Measurements from ENCODE around the gene ARMC5. TPM values are rescaled to one million over a fixed set of nuclear protein-coding genes. Genes with fewer than 3 reads are reported as not detected.

ARMC5 gene
- total and polyA plus RNA-seq, 9 of the 15 experiments (the other 6 are each of a cell fraction or from before 2014, with no cell fraction given): 0.11 to 13.5 (median 2.1) TPM

GRCh38 chr16:31477220-31478216, 18.2 kb downstream of the ARMC5 start (continued):
- peak; percentile 40; the same call in 1 of the 2 replicates for TF ChIP-seq LEF1 (IDR thresholded peaks at IDR 0.05)
- TF ChIP-seq ESRRA (IDR thresholded peaks at IDR 0.05; ENCODE audit: borderline replicate concordance, low read depth): peak; percentile 59; the same call in 1 of the 2 replicates
- TF ChIP-seq CXXC5 (CRISPR knock-in tag; IDR thresholded peaks at IDR 0.05): peak; percentile 35
- 0 out of 2 replicates have a peak, but pooled peaks have one; percentile 62 for TF ChIP-seq SMARCA5 (IDR thresholded peaks at IDR 0.05)
- TF ChIP-seq TSC22D4 (tag; IDR thresholded peaks at IDR 0.05): no peak
- TF ChIP-seq ZNF830 (CRISPR knock-in tag; IDR thresholded peaks at IDR 0.05): peak; percentile 47; the same call in 1 of the 2 replicates
- 0 out of 2 replicates have a peak, but pooled peaks have one; percentile 14 for TF ChIP-seq ARID3B (CRISPR knock-in tag; IDR thresholded peaks at IDR 0.05; ENCODE audit: borderline replicate concordance)
- peak in 1 of 2 experiments; percentile 46; a peak in 1 of 4 replicates for TF ChIP-seq RCOR1 (IDR thresholded peaks at IDR 0.05; ENCODE audit: borderline replicate concordance in 1 of 2, low read depth in 2 of 2, low read length in 2 of 2)
- peak; percentile 72 for TF ChIP-seq SMC3 (conservative IDR thresholded peaks at IDR 0.05; ENCODE audit: insufficient read depth, low read depth, low read length)
- TF ChIP-seq BRD9 (IDR thresholded peaks at IDR 0.05; ENCODE audit: low read depth, partially characterized antibody): no peak
- 0 out of 4 replicates have a peak, but pooled peaks of 1 of the 2 experiments have one; percentile 31 for TF ChIP-seq MLX (CRISPR knock-in tag; conservative IDR thresholded peaks at IDR 0.05)
- no peak for TF ChIP-seq ZNF140 (CRISPR knock-in tag; IDR thresholded peaks at IDR 0.05)
- no peak for TF ChIP-seq ZNF699 (CRISPR knock-in tag; IDR thresholded peaks at IDR 0.05; ENCODE audit: insufficient replicate concordance)
- TF ChIP-seq, protein P1, sequence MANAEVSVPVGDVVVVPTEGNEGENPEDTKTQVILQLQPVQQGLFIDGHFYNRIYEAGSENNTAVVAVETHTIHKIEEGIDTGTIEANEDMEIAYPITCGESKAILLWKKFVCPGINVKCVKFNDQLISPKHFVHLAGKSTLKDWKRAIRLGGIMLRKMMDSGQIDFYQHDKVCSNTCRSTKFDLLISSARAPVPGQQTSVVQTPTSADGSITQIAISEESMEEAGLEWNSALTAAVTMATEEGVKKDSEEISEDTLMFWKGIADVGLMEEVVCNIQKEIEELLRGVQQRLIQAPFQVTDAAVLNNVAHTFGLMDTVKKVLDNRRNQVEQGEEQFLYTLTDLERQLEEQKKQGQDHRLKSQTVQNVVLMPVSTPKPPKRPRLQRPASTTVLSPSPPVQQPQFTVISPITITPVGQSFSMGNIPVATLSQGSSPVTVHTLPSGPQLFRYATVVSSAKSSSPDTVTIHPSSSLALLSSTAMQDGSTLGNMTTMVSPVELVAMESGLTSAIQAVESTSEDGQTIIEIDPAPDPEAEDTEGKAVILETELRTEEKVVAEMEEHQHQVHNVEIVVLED (CRISPR knock-in tag; IDR thresholded peaks at IDR 0.05): peak; percentile 51; the same call in 1 of the 2 replicates
- peak; percentile 53 for TF ChIP-seq SUPT5H (IDR thresholded peaks at IDR 0.05)
- peak; percentile 55 for TF ChIP-seq CTBP1 (IDR thresholded peaks at IDR 0.05; ENCODE audit: borderline replicate concordance)
- TF ChIP-seq U2AF2 (optimal IDR thresholded peaks at IDR 0.05; ENCODE audit: low read depth, low read length): no peak
- peak; percentile 38; the same call in 1 of the 2 replicates for TF ChIP-seq SMARCA4 (IDR thresholded peaks at IDR 0.05)
- TF ChIP-seq CBFA2T3 (IDR thresholded peaks at IDR 0.05): 0 out of 2 replicates have a peak, but pooled peaks have one; percentile 2
- peak; percentile 50 for TF ChIP-seq TBP (optimal IDR thresholded peaks at IDR 0.05; ENCODE audit: low read depth, low read length)
- TF ChIP-seq SMARCB1 (IDR thresholded peaks at IDR 0.05; ENCODE audit: insufficient read length, low read depth): peak; percentile 53
- TF ChIP-seq RBM17 (IDR thresholded peaks at IDR 0.05; ENCODE audit: borderline replicate concordance, low read depth, low read length): no peak
- TF ChIP-seq, protein P2, sequence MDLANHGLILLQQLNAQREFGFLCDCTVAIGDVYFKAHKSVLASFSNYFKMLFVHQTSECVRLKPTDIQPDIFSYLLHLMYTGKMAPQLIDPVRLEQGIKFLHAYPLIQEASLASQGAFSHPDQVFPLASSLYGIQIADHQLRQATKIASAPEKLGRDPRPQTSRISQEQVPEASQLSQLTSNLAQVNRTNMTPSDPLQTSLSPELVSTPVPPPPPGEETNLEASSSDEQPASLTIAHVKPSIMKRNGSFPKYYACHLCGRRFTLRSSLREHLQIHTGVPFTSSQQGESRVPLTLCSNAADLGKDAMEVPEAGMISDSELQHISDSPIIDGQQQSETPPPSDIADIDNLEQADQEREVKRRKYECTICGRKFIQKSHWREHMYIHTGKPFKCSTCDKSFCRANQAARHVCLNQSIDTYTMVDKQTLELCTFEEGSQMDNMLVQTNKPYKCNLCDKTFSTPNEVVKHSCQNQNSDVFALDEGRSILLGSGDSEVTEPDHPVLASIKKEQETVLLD (IDR thresholded peaks at IDR 0.05): 0 out of 2 replicates have a peak, but pooled peaks have one; percentile 47
